Smooth muscle cell (in vitro differentiated cells): Measurements from ENCODE around the gene MMP1. TPM values are rescaled to one million over a fixed set of nuclear protein-coding genes. Genes with fewer than 3 reads are reported as not detected.
A peak's percentile ranks its signal among the peaks of the same experiment; 100 is the strongest.

Experiments used
- DNase-seq: peaks from one replicate; lab custom pipeline; 2025; ENCODE audit not compliant: unreplicated experiment; lab: John Stamatoyannopoulos, UW
- H2AFZ ChIP-seq: fragments of 200-600 bp; sonication (generic); 2 replicates; pipeline ENCODE4 v1.6.0; 2016; ENCODE audit warnings: antibody characterized with exemption, low read depth, mild to moderate bottlenecking
- H3F3A ChIP-seq: fragments of 200-600 bp; sonication (generic); 2 replicates; pipeline ENCODE4 v1.6.0; 2017; ENCODE audit warnings: antibody characterized with exemption, low read depth
- H3K27ac ChIP-seq: fragments of 200-600 bp; sonication (generic); 2 replicates; pipeline ENCODE4 v1.5.1; 2016; ENCODE audit warnings: low read depth, mild to moderate bottlenecking
- H3K27me3 ChIP-seq: fragments of 200-600 bp; sonication (generic); 2 replicates; pipeline ENCODE4 v1.6.1; 2016; ENCODE audit warnings: low read depth, mild to moderate bottlenecking
- H3K36me3 ChIP-seq: fragments of 200-600 bp; sonication (generic); 2 replicates; pipeline ENCODE4 v1.5.1; 2016; ENCODE audit warnings: low read depth
- H3K4me1 ChIP-seq: fragments of 200-600 bp; sonication (generic); 2 replicates; pipeline ENCODE4 v1.5.1; 2016; ENCODE audit warnings: low read depth
- H3K4me2 ChIP-seq: fragments of 200-600 bp; sonication (generic); 2 replicates; pipeline ENCODE4 v1.6.0; 2016; ENCODE audit warnings: mild to moderate bottlenecking
- H3K4me3 ChIP-seq: fragments of 200-600 bp; sonication (generic); 2 replicates; pipeline ENCODE4 v1.5.1; 2016; ENCODE audit warnings: mild to moderate bottlenecking
- H3K79me2 ChIP-seq: fragments of 200-600 bp; sonication (generic); 2 replicates; pipeline ENCODE4 v1.6.0; 2016; ENCODE audit warnings: low read depth, mild to moderate bottlenecking
- H3K9ac ChIP-seq: fragments of 200-600 bp; sonication (generic); 2 replicates; pipeline ENCODE4 v1.6.0; 2016; ENCODE audit warnings: low read depth
- H3K9me3 ChIP-seq: fragments of 200-600 bp; sonication (generic); replicated peaks from 2 replicates; pipeline ENCODE4 v1.5.1; 2016; ENCODE audit warnings: low read depth
- H4K20me1 ChIP-seq: fragments of 200-600 bp; sonication (generic); 2 replicates; pipeline ENCODE4 v1.6.0; 2016; ENCODE audit warnings: low read depth
- CTCF ChIP-seq: fragments of 200-600 bp; sonication (generic); IDR thresholded peaks from 2 replicates; pipeline ENCODE4 v1.5.1; 2017; ENCODE audit warnings: borderline replicate concordance, mild to moderate bottlenecking, antibody characterized with exemption; ENCODE audit not compliant: insufficient read depth, poor library complexity, severe bottlenecking
- whole genome bisulfite sequencing: methylation state at CpG from one replicate; pipeline ENCODE4 v1.1.7; 2016; ENCODE audit warnings: low lambda C conversion rate; 5-methylcytosine and 5-hydroxymethylcytosine counted together
- polyA plus RNA-seq: library from polyadenylated mRNA; unstranded; fragments of >200 nt; fragmentation: Nextera tagmentation; extraction: Ambion mirVana; gene quantifications from 2 replicates; pipeline ENCODE4 v1.2.1, GENCODE V29; 2016
- total RNA-seq: library from RNA; depleted of rRNA; stranded (reverse); fragments of >200 nt; gene quantifications from 2 replicates; pipeline ENCODE4 v1.2.3, GENCODE V29; 2014

MMP1 gene
- total and polyA plus RNA-seq, 2 experiments from 2014 or later = 9.1 to 38.3 TPM

- no peaks in the 10 kb centered on the region for H3F3A ChIP-seq
- no peaks in the 10 kb centered on the region for H3K9me3 ChIP-seq
- no peak overlapping the region for H3K9ac ChIP-seq
- H3K79me2 ChIP-seq = no peaks in the 10 kb centered on the region
- no peak overlapping the region for H2AFZ ChIP-seq
- H3K4me2 ChIP-seq = no peak overlapping the region
- 79% methylated on average over 6 of the region's 6 CpGs for WGBS
- peaks cover 5% of the 10 kb centered on the region for H3K27me3 ChIP-seq
- H3K4me3 ChIP-seq = no peak overlapping the region
- H3K27ac ChIP-seq = no peak overlapping the region
- H3K4me1 ChIP-seq = no peaks in the 10 kb centered on the region
- H3K36me3 ChIP-seq = no peaks in the 10 kb centered on the region
- no peaks in the 10 kb centered on the region for H4K20me1 ChIP-seq
- DNase-seq = no peak
- no peak for TF ChIP-seq CTCF
These were observed 21.5 kb upstream of the MMP1 start for GRCh38 chr11:102819491-102819890.

GRCh38 chr11:102813484-102813883 is 15.5 kb upstream of the MMP1 start:
- no peaks in the 10 kb centered on the region for H3K9me3 ChIP-seq
- no peaks in the 10 kb centered on the region for H3K27me3 ChIP-seq
- H2AFZ ChIP-seq = no peak overlapping the region
- H3K4me1 ChIP-seq = no peaks in the 10 kb centered on the region
- TF ChIP-seq CTCF = no peak
- H3K4me3 ChIP-seq = no peak overlapping the region
- H3K36me3 ChIP-seq = no peaks in the 10 kb centered on the region
- H3K79me2 ChIP-seq = no peaks in the 10 kb centered on the region
- no peak overlapping the region for H3K27ac ChIP-seq
- no peak overlapping the region for H3K4me2 ChIP-seq
- H3K9ac ChIP-seq = no peak overlapping the region
- 90% methylated on average over 1 of the region's 1 CpG for WGBS
- no peak for DNase-seq
- H4K20me1 ChIP-seq = no peaks in the 10 kb centered on the region
- H3F3A ChIP-seq = no peaks in the 10 kb centered on the region

- 90% methylated on average over 3 of the region's 3 CpGs for WGBS
- no peak overlapping the region for H3K4me2 ChIP-seq
- H3K4me1 ChIP-seq = no peaks in the 10 kb centered on the region
- no peaks in the 10 kb centered on the region for H3F3A ChIP-seq
- no peak overlapping the region for H3K27ac ChIP-seq
- no peaks in the 10 kb centered on the region for H3K27me3 ChIP-seq
- H3K79me2 ChIP-seq = no peaks in the 10 kb centered on the region
- no peak overlapping the region for H3K9ac ChIP-seq
- H4K20me1 ChIP-seq = no peaks in the 10 kb centered on the region
- no peak overlapping the region for H2AFZ ChIP-seq
- no peak overlapping the region for H3K4me3 ChIP-seq
- no peaks in the 10 kb centered on the region for H3K9me3 ChIP-seq
- TF ChIP-seq CTCF = no peak
- H3K36me3 ChIP-seq = no peaks in the 10 kb centered on the region
- DNase-seq = no peak
These were observed 14.2 kb upstream of the MMP1 start for GRCh38 chr11:102812188-102812587.

GRCh38 chr11:102810950-102811660 is 13.1 kb upstream of the MMP1 start:
- DNase-seq = no peak
- no peak overlapping the region for H3K4me3 ChIP-seq
- H3K9me3 ChIP-seq = no peaks in the 10 kb centered on the region
- no peaks in the 10 kb centered on the region for H4K20me1 ChIP-seq
- H3K27ac ChIP-seq = no peak overlapping the region
- H3K4me2 ChIP-seq = no peak overlapping the region
- H3K27me3 ChIP-seq = no peaks in the 10 kb centered on the region
- H3K79me2 ChIP-seq = no peaks in the 10 kb centered on the region
- TF ChIP-seq CTCF = peak; percentile 31
- no peak overlapping the region for H2AFZ ChIP-seq
- H3K36me3 ChIP-seq = no peaks in the 10 kb centered on the region
- no peaks in the 10 kb centered on the region for H3K4me1 ChIP-seq
- no peak overlapping the region for H3K9ac ChIP-seq
- WGBS = 19% methylated on average over 3 of the region's 3 CpGs
- no peaks in the 10 kb centered on the region for H3F3A ChIP-seq
